H1 (cell line): ENCODE measurements around the gene SFMBT2. TPM values are rescaled to one million over a fixed set of nuclear protein-coding genes. Genes with fewer than 3 reads are reported as not detected.

Experiments used
- FOSL1 ChIP-seq: IDR thresholded peaks from 2 replicates; pipeline ENCODE4 v1.6.1; 2011; ENCODE audit warnings: mild to moderate bottlenecking, low read depth, low read length, moderate library complexity; ENCODE audit not compliant: insufficient read depth
- GTF2F1 ChIP-seq: IDR thresholded peaks from 2 replicates; pipeline ENCODE4 v1.6.1; 2012; ENCODE audit warnings: low read depth, low read length, improper control_type of control experiment, borderline replicate concordance
- KDM1A ChIP-seq: fragments of 200-600, 300-600 bp; sonication (generic); IDR thresholded peaks from 2 replicates; pipeline ENCODE4 v1.7.1; 2016; ENCODE audit warnings: mild to moderate bottlenecking, low read length, borderline replicate concordance
- POLR2A ChIP-seq, 2 experiments: IDR thresholded peaks; 1 replicate in 1 of 2; 2 replicates in 1 of 2; pipeline ENCODE4 v1.6.1; 2011; ENCODE audit warnings: low read depth in 2 of 2, low read length in 2 of 2, mild to moderate bottlenecking in 2 of 2; ENCODE audit errors: control extremely low read depth in 1 of 2
- SIN3A ChIP-seq, 2 experiments: IDR thresholded peaks in 1 of 2; conservative IDR thresholded peaks in 1 of 2; 2 replicates each; pipeline ENCODE4 v1.6.1; 2011 to 2012; ENCODE audit warnings: low read length in 2 of 2, improper control_type of control experiment in 1 of 2, low read depth in 1 of 2, mild to moderate bottlenecking in 1 of 2
- SIX5 ChIP-seq: IDR thresholded peaks from 2 replicates; pipeline ENCODE4 v1.6.1; 2011; ENCODE audit warnings: mild to moderate bottlenecking, low read depth, low read length
- SUZ12 ChIP-seq: fragments of 200-600 bp; sonication (generic); IDR thresholded peaks from 2 replicates; pipeline ENCODE4 v1.6.1; 2012; ENCODE audit warnings: mild to moderate bottlenecking, inconsistent platforms, low read length, moderate library complexity, mixed read lengths
- polyA plus RNA-seq, 7 experiments: library from polyadenylated mRNA; depleted of rRNA in 3 of 7; stranded (reverse) in 5 of 7; unstranded in 2 of 7; fragments of >200 nt in 5 of 7; fragments of 200-250 nt in 2 of 7; gene quantifications; 1 replicate in 5 of 7; 2 replicates in 1 of 7; 4 replicates in 1 of 7; pipeline versions ENCODE4 v1.2.1 to v1.2.3, GENCODE V29; 2011 to 2013; ENCODE audit warnings: missing spikeins in 2 of 7, mixed read lengths in 2 of 7
- total RNA-seq: library from RNA; stranded (reverse); fragmentation: NEBNext Ultra II Directional; extraction: Animal tissue kit (Norgen Biotek cat#: 25700); gene quantifications from 2 replicates; pipeline ENCODE4 v1.2.1, GENCODE V29; 2021

The SFMBT2 gene
- total and polyA plus RNA-seq, 2 of the 8 experiments (the other 6 are each of a cell fraction or from before 2014, with no cell fraction given), result 2.9 to 11.0 TPM

- TF ChIP-seq SIN3A (conservative IDR thresholded peaks at IDR 0.05 in 1 of 2, IDR thresholded peaks at IDR 0.05 in 1 of 2; ENCODE audit: low read depth in 1 of 2, low read length in 2 of 2), result no peak
- no peak for TF ChIP-seq GTF2F1
- TF ChIP-seq POLR2A (IDR thresholded peaks at IDR 0.05; ENCODE audit: control extremely low read depth in 1 of 2, low read depth in 2 of 2, low read length in 2 of 2), result no peak
- TF ChIP-seq FOSL1, result no peak
- no peak for TF ChIP-seq SUZ12
- TF ChIP-seq SIX5, result no peak
- TF ChIP-seq KDM1A, result no peak
Observed at GRCh38 chr10:7401156-7401555, 9.7 kb downstream of the SFMBT2 start (continued).
